B cell (primary cell): ENCODE measurements around the gene LRBA. TPM values are rescaled to one million over a fixed set of nuclear protein-coding genes. Genes with fewer than 3 reads are reported as not detected.

Experiments
- ATAC-seq: fragments of 200-7000 bp; cut with Tn5 transposase; one replicate; pipeline ENCODE4 v1.10.0; 2021; ENCODE audit warnings: low read depth, mild to moderate bottlenecking, moderate number of reproducible peaks, moderate library complexity
- CTCF ChIA-PET: fragments of 350-600 bp; sonication (Branson Sonifier 250); formaldehyde crosslinking; loops from one replicate; lab custom pipeline; 2021; ENCODE audit warnings: antibody characterized with exemption, inconsistent platforms; lab: Charles Lee
- POLR2A ChIA-PET: fragments of 350-600 bp; sonication (Branson Sonifier 250); formaldehyde crosslinking; loops from one replicate; lab custom pipeline; 2021; ENCODE audit warnings: antibody characterized with exemption; lab: Charles Lee
- DNase-seq: peaks from one replicate; pipeline ENCODE4 v3.0.0; 2013
- H2AFZ ChIP-seq: 2 replicates; pipeline ENCODE4 v1.6.1; 2012; ENCODE audit warnings: mild to moderate bottlenecking, low read depth, low read length; ENCODE audit not compliant: insufficient read depth, poor library complexity, severe bottlenecking
- H3K27ac ChIP-seq, 2 donors: 1 replicate in 1 of 2; 2 replicates in 1 of 2; pipeline ENCODE4 v1.5.1; 2012 to 2013; ENCODE audit warnings: low read length in 2 of 2, mild to moderate bottlenecking in 2 of 2, moderate library complexity in 1 of 2
- H3K27me3 ChIP-seq, 4 experiments: fragments of 200-600 bp in 1 of 4; sonication (generic) in 1 of 4; replicated peaks in 1 of 4; 1 replicate in 2 of 4; 2 replicates in 2 of 4; pipeline versions ENCODE4 v1.6.1 to v1.7.0; 2013 to 2016; ENCODE audit warnings: low read length in 3 of 4, mild to moderate bottlenecking in 2 of 4, mixed read lengths in 1 of 4, moderate library complexity in 1 of 4; ENCODE audit not compliant: insufficient read depth in 4 of 4, control insufficient read depth in 3 of 4; ENCODE audit errors: control extremely low read depth in 1 of 4
- H3K36me3 ChIP-seq, 2 experiments: replicated peaks in 1 of 2; 1 replicate in 1 of 2; 2 replicates in 1 of 2; pipeline versions ENCODE4 v1.6.1 to v1.7.1; 2013; ENCODE audit warnings: low read length in 1 of 2; ENCODE audit not compliant: insufficient read depth in 2 of 2, control insufficient read depth in 1 of 2; ENCODE audit errors: control extremely low read depth in 1 of 2, extremely low read depth in 1 of 2
- H3K4me1 ChIP-seq, 2 donors: fragments of 200-600 bp in 1 of 2; sonication (generic) in 1 of 2; 1 replicate in 1 of 2; 2 replicates in 1 of 2; pipeline versions ENCODE4 v1.5.1 to v1.6.1; 2013 to 2017; ENCODE audit warnings: low read length in 2 of 2; ENCODE audit not compliant: control insufficient read depth in 2 of 2, insufficient read depth in 2 of 2
- H3K4me2 ChIP-seq: replicated peaks from 2 replicates; pipeline ENCODE3; 2012; ENCODE audit warnings: mild to moderate bottlenecking, low read depth, low read length; ENCODE audit not compliant: poor library complexity, severe bottlenecking
- H3K4me3 ChIP-seq, 5 experiments: fragments of 200-600 bp in 1 of 5; sonication (generic) in 1 of 5; 1 replicate in 3 of 5; 2 replicates in 2 of 5; pipeline versions ENCODE4 v1.5.1 to v1.7.0; 2011 to 2016; ENCODE audit warnings: low read length in 4 of 5, mild to moderate bottlenecking in 4 of 5, low read depth in 2 of 5, control low read depth in 1 of 5, moderate library complexity in 1 of 5; ENCODE audit not compliant: insufficient read depth in 1 of 5; ENCODE audit errors: control extremely low read depth in 1 of 5, extremely low read depth in 1 of 5
- H3K79me2 ChIP-seq: fragments of 200-600 bp; sonication (generic); one replicate; pipeline ENCODE4 v1.6.0; 2016; ENCODE audit warnings: low read length; ENCODE audit not compliant: control insufficient read depth, insufficient read depth
- H3K9ac ChIP-seq: fragments of 200-600 bp; sonication (generic); 2 replicates; pipeline ENCODE4 v1.6.1; 2017; ENCODE audit warnings: mild to moderate bottlenecking, low read length, moderate library complexity
- H3K9me3 ChIP-seq, 3 donors: one replicate each; pipeline versions ENCODE4 v1.6.1 to v1.7.1; 2013; ENCODE audit warnings: low read length in 2 of 3; ENCODE audit not compliant: control insufficient read depth in 2 of 3, insufficient read depth in 1 of 3; ENCODE audit errors: control extremely low read depth in 1 of 3
- H4K20me1 ChIP-seq: 2 replicates; pipeline ENCODE4 v1.6.0; 2012; ENCODE audit warnings: mild to moderate bottlenecking, low read length; ENCODE audit not compliant: insufficient read depth, control insufficient read depth, poor library complexity, severe bottlenecking
- H3K27ac Mint-ChIP-seq: one replicate; pipeline ENCODE4 v1.8.0; 2021; ENCODE audit warnings: mixed read lengths
- H3K27me3 Mint-ChIP-seq: one replicate; pipeline ENCODE4 v1.8.0; 2021; ENCODE audit warnings: mixed read lengths
- H3K4me1 Mint-ChIP-seq: one replicate; pipeline ENCODE4 v1.8.0; 2021; ENCODE audit warnings: mixed read lengths
- H3K4me3 Mint-ChIP-seq: one replicate; pipeline ENCODE4 v1.8.0; 2021; ENCODE audit warnings: mixed read lengths
- H3K9me3 Mint-ChIP-seq: one replicate; pipeline ENCODE4 v1.8.0; 2022; ENCODE audit warnings: mixed read lengths; ENCODE audit not compliant: insufficient read depth
- CTCF ChIP-seq: fragments of 200-600 bp; IDR thresholded peaks from one replicate; pipeline ENCODE4 v1.8.0; 2022; ENCODE audit warnings: antibody characterized with exemption, mild to moderate bottlenecking
- EZH2 ChIP-seq: IDR thresholded peaks from 2 replicates; pipeline ENCODE4 v1.6.1; 2012; ENCODE audit warnings: borderline replicate concordance, low read depth, mild to moderate bottlenecking, moderate library complexity, low read length; ENCODE audit not compliant: insufficient read depth, poor library complexity, severe bottlenecking
- WGBS: methylation state at CpG from one replicate; pipeline ENCODE4 v1.1.5; 2013; ENCODE audit warnings: missing lambda C conversion rate; ENCODE audit not compliant: insufficient coverage; 5-methylcytosine and 5-hydroxymethylcytosine counted together
- intact Hi-C: fragments of 100-400 bp; cut with micrococcal nuclease; formaldehyde crosslinking; loops from one replicate; pipeline ENCODE4 v1.10.0; 2022
- polyA plus RNA-seq: library from polyadenylated mRNA; depleted of rRNA; stranded (reverse); fragments of >200 nt; gene quantifications from 2 replicates; pipeline ENCODE4 v1.2.3, GENCODE V29; 2012
- total RNA-seq, 2 donors: library from RNA; stranded (reverse); fragments of 120-200 nt in 1 of 2; gene quantifications; 1 replicate in 1 of 2; 2 replicates in 1 of 2; pipeline versions ENCODE4 v1.2.3 to v1.2.4, GENCODE V29; 2013 to 2022

Gene LRBA
- total and polyA plus RNA-seq, 2 donors (not counting 1 experiment from before 2014, with no cell fraction given) = 17.5 to 86.7 TPM

GRCh38 chr4:150355418-150355817 is 659.7 kb downstream of the LRBA start:
- ChIA-PET CTCF (no interaction called here), POLR2A (no interaction called here)
- H3K4me3 Mint-ChIP-seq = no peak overlapping the region
- no peak for ATAC-seq
- no peak for TF ChIP-seq EZH2
- no peak for TF ChIP-seq CTCF
- Histone ChIP-seq H4K20me1 (no peaks in the 10 kb centered on the region), H3K27me3 (no peaks in the 10 kb centered on the region), H2AFZ (no peak overlapping the region), H3K4me2 (no peak overlapping the region), H3K4me3 (no peak overlapping the region), H3K79me2 (no peaks in the 10 kb centered on the region), H3K9me3 (no peaks in the 10 kb centered on the region), H3K9ac (no peak overlapping the region), H3K36me3 (no peaks in the 10 kb centered on the region), H3K4me1 (no peaks in the 10 kb centered on the region), H3K27ac (no peak overlapping the region)
- no peak for DNase-seq
- no CpG with 5 or more reads among the region's 1 CpG for WGBS
- no peak overlapping the region for H3K27ac Mint-ChIP-seq
- H3K9me3 Mint-ChIP-seq = no peaks in the 10 kb centered on the region
- H3K27me3 Mint-ChIP-seq = no peaks in the 10 kb centered on the region
- intact Hi-C loops = no loop called here
- H3K4me1 Mint-ChIP-seq = no peaks in the 10 kb centered on the region

- Histone ChIP-seq H3K27me3 (no peaks in the 10 kb centered on the region), H3K27ac (no peak overlapping the region), H3K9me3 (no peaks in the 10 kb centered on the region), H3K36me3 (peaks cover 0 to 3% of the 10 kb centered on the region in 2 experiments), H4K20me1 (no peaks in the 10 kb centered on the region), H3K79me2 (no peaks in the 10 kb centered on the region), H3K9ac (no peak overlapping the region), H3K4me1 (no peaks in the 10 kb centered on the region), H3K4me3 (no peak overlapping the region), H2AFZ (no peak overlapping the region), H3K4me2 (no peak overlapping the region)
- Mint-ChIP-seq H3K9me3 (no peaks in the 10 kb centered on the region), H3K27me3 (no peaks in the 10 kb centered on the region), H3K4me3 (no peak overlapping the region), H3K4me1 (no peaks in the 10 kb centered on the region), H3K27ac (no peak overlapping the region)
- intact Hi-C loops = no loop called here
- no peak for DNase-seq
- POLR2A ChIA-PET = no interaction called here
- CTCF ChIA-PET = no interaction called here
- no peak for ATAC-seq
- TF ChIP-seq CTCF (no peak), EZH2 (no peak)
- no CpG with 5 or more reads among the region's 4 CpGs for WGBS
Measured at GRCh38 chr4:150354214-150354796, 660.8 kb downstream of the LRBA start.
